Astrocyte (in vitro differentiated cells and primary cell): Measurements from ENCODE around the gene TENM4. TPM values are rescaled to one million over a fixed set of nuclear protein-coding genes. Genes with fewer than 3 reads are reported as not detected.
A peak's percentile ranks its signal among the peaks of the same experiment; 100 is the strongest.

Experiments
- DNase-seq: peaks from one replicate; pipeline ENCODE4 v3.0.0-alpha.2; 2010; ENCODE audit warnings: low read depth
- FAIRE-seq: peaks from 2 replicates; lab custom pipeline; 2011; peaks lifted over from hg19 to GRCh38; lab: Jason Lieb, UNC
- H2AFZ ChIP-seq: 2 replicates; pipeline ENCODE4 v1.6.0; 2012; ENCODE audit warnings: low read depth, low read length, inconsistent platforms
- H3K27ac ChIP-seq: 2 replicates; pipeline ENCODE4 v1.5.1; 2011; ENCODE audit warnings: low read depth, low read length, inconsistent platforms
- H3K27me3 ChIP-seq: 2 replicates; pipeline ENCODE4 v1.6.0; 2011; ENCODE audit warnings: low read length, inconsistent platforms; ENCODE audit not compliant: insufficient read depth
- H3K36me3 ChIP-seq: 2 replicates; pipeline ENCODE4 v1.5.1; 2011; ENCODE audit warnings: low read length, inconsistent platforms; ENCODE audit not compliant: insufficient read depth
- H3K4me1 ChIP-seq: 2 replicates; pipeline ENCODE4 v1.5.1; 2011; ENCODE audit warnings: low read length, inconsistent platforms; ENCODE audit not compliant: insufficient read depth
- H3K4me2 ChIP-seq: 2 replicates; pipeline ENCODE4 v1.6.0; 2012; ENCODE audit warnings: low read length, inconsistent platforms
- H3K4me3 ChIP-seq: 2 replicates; pipeline ENCODE4 v1.5.1; 2011; ENCODE audit warnings: low read depth, mild to moderate bottlenecking, low read length, inconsistent platforms; ENCODE audit not compliant: insufficient read depth
- H3K79me2 ChIP-seq: 2 replicates; pipeline ENCODE4 v1.6.0; 2012; ENCODE audit warnings: mild to moderate bottlenecking, low read length, inconsistent platforms; ENCODE audit not compliant: insufficient read depth
- H3K9ac ChIP-seq: 2 replicates; pipeline ENCODE4 v1.6.0; 2012; ENCODE audit warnings: mild to moderate bottlenecking, low read length, inconsistent platforms
- H3K9me3 ChIP-seq: 2 replicates; pipeline ENCODE4 v1.5.1; 2012; ENCODE audit warnings: low read depth, mild to moderate bottlenecking, low read length, inconsistent platforms; ENCODE audit not compliant: insufficient read depth
- H4K20me1 ChIP-seq: 2 replicates; pipeline ENCODE4 v1.6.0; 2012; ENCODE audit warnings: low read length, inconsistent platforms; ENCODE audit not compliant: insufficient read depth
- H3K27ac Mint-ChIP-seq: one replicate; pipeline ENCODE4 v1.8.0; 2021; ENCODE audit warnings: mild to moderate bottlenecking, mixed read lengths; ENCODE audit not compliant: unreplicated experiment
- H3K27me3 Mint-ChIP-seq: one replicate; pipeline ENCODE4 v1.8.0; 2021; ENCODE audit warnings: low read depth, mixed read lengths; ENCODE audit not compliant: unreplicated experiment
- H3K36me3 Mint-ChIP-seq: one replicate; pipeline ENCODE4 v1.8.0; 2021; ENCODE audit warnings: low read depth, mixed read lengths; ENCODE audit not compliant: unreplicated experiment
- H3K4me1 Mint-ChIP-seq: one replicate; pipeline ENCODE4 v1.8.0; 2021; ENCODE audit warnings: low read depth, mixed read lengths; ENCODE audit not compliant: unreplicated experiment
- H3K4me3 Mint-ChIP-seq: one replicate; pipeline ENCODE4 v1.8.0; 2021; ENCODE audit warnings: mild to moderate bottlenecking, moderate library complexity, mixed read lengths; ENCODE audit not compliant: unreplicated experiment
- H3K9me3 Mint-ChIP-seq: one replicate; pipeline ENCODE4 v1.8.0; 2021; ENCODE audit warnings: mild to moderate bottlenecking, mixed read lengths; ENCODE audit not compliant: unreplicated experiment
- EZH2 ChIP-seq: IDR thresholded peaks from 2 replicates; pipeline ENCODE4 v1.6.1; 2012; ENCODE audit warnings: mild to moderate bottlenecking, low read length, inconsistent platforms; ENCODE audit not compliant: insufficient read depth
- total RNA-seq: library from RNA; stranded (reverse); gene quantifications from 2 replicates; pipeline ENCODE4 v1.2.1, GENCODE V29; 2021
- TF ChIP-seq, protein P1 (sequence below): IDR thresholded peaks from 2 replicates; pipeline ENCODE4 v1.5.1; 2011; ENCODE audit warnings: low read depth, mild to moderate bottlenecking, inconsistent platforms, low read length, moderate library complexity; ENCODE audit not compliant: insufficient read depth

Gene TENM4
- total RNA-seq, 1 donor from 2014 or later = 7.5 TPM

DNA sequence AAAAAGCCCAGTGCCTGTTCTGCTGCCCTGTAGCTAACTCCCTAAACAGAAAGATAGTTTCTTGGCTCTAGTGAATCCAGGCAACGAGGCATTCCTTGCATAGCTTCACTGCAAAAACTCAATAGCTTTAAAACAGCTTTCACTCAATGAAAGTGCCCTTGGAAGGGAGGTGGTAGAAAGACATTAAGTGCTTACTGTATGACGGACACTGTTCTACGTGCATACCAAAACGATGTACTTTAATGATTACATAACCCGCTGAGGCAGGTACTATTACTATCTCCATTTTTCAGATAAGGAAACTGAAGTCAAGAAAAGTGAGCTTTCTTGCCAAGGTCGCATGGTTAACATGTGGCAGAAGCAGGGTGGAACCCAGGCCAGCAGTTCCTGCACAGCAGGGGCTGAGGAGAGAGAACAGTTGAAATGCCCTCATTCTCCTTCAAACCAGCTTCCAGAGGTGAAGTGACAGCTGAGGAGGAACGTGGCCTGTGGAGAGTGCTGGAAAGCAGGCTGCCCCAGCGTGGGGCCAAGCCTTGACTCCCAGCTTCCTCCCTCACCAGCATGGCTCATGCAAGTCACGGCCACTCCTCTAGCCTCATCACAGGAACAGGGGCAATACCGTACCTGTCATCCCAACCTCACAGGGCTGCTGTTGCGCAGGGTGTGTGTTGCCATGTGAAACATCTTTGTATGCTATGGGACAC, 638.6 kb downstream of the TENM4 start:
- H3K4me3 Mint-ChIP-seq = no peak overlapping the region
- no peaks in the 10 kb centered on the region for H3K36me3 ChIP-seq
- H3K9me3 Mint-ChIP-seq = no peaks in the 10 kb centered on the region
- H3K4me2 ChIP-seq = peak overlapping the region; percentile 70
- TF ChIP-seq, protein P1, sequence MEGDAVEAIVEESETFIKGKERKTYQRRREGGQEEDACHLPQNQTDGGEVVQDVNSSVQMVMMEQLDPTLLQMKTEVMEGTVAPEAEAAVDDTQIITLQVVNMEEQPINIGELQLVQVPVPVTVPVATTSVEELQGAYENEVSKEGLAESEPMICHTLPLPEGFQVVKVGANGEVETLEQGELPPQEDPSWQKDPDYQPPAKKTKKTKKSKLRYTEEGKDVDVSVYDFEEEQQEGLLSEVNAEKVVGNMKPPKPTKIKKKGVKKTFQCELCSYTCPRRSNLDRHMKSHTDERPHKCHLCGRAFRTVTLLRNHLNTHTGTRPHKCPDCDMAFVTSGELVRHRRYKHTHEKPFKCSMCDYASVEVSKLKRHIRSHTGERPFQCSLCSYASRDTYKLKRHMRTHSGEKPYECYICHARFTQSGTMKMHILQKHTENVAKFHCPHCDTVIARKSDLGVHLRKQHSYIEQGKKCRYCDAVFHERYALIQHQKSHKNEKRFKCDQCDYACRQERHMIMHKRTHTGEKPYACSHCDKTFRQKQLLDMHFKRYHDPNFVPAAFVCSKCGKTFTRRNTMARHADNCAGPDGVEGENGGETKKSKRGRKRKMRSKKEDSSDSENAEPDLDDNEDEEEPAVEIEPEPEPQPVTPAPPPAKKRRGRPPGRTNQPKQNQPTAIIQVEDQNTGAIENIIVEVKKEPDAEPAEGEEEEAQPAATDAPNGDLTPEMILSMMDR = no peak
- TF ChIP-seq EZH2 = no peak
- peaks cover 44% of the 10 kb centered on the region for H3K4me1 ChIP-seq
- H3K27me3 ChIP-seq = no peaks in the 10 kb centered on the region
- H3K9me3 ChIP-seq = no peaks in the 10 kb centered on the region
- peak overlapping the region; percentile 12 for H3K27ac Mint-ChIP-seq
- no peaks in the 10 kb centered on the region for H3K27me3 Mint-ChIP-seq
- peak overlapping the region; percentile 48 for H3K9ac ChIP-seq
- H2AFZ ChIP-seq = no peak overlapping the region
- no peaks in the 10 kb centered on the region for H3K36me3 Mint-ChIP-seq
- H4K20me1 ChIP-seq = no peaks in the 10 kb centered on the region
- H3K79me2 ChIP-seq = no peaks in the 10 kb centered on the region
- peak overlapping the region; percentile 84 for H3K27ac ChIP-seq
- DNase-seq (peak; percentile 50), FAIRE-seq (no peak)
- peak overlapping the region; percentile 13 for H3K4me3 ChIP-seq
- peaks cover 20% of the 10 kb centered on the region for H3K4me1 Mint-ChIP-seq

DNA sequence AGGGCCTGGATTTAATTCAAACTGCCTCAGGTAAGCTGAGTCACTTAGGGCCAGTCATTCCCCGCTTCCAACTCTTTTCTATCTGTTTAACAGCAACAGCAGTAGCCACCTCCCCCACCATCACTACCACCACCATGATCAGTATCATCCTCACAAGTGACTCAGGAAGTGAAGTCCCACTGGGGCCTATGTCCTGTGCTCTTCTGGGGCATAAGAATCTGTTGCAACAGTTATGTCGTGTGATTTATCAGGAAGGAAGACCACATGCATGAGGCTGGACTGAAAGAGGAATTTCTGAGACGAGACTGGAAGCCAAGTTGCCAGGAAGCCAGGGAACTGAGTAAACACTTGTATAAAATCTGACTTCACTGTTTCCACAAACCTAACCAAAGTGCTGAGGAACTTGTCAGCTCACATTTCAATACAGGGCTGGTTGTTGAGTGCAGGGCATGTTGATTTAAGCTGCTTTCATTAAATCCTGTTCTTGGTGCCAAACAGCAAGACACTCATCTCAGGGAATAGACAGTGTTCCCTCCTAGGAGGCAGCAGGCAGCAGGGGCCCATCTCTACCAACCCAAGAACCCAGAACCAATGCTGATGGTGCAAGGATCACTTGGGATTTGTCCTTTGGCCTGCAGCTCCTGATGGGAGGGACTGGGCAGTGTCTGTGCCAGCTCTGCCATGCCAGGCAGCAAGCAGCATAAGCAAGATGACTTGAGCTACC, 639.5 kb downstream of the TENM4 start:
- H3K27ac Mint-ChIP-seq = no peak overlapping the region
- peak; percentile 98 for DNase-seq
- no peaks in the 10 kb centered on the region for H3K27me3 ChIP-seq
- H3K9ac ChIP-seq = peak overlapping the region; percentile 48
- peak; percentile 91 for FAIRE-seq
- no peak overlapping the region for H3K4me3 Mint-ChIP-seq
- no peaks in the 10 kb centered on the region for H3K27me3 Mint-ChIP-seq
- peaks cover 50% of the 10 kb centered on the region for H3K4me1 ChIP-seq
- no peak for TF ChIP-seq EZH2
- TF ChIP-seq, protein P1 = no peak
- no peaks in the 10 kb centered on the region for H3K36me3 ChIP-seq
- H3K4me1 Mint-ChIP-seq = peaks cover 27% of the 10 kb centered on the region
- H2AFZ ChIP-seq = no peak overlapping the region
- peak overlapping the region; percentile 70 for H3K4me2 ChIP-seq
- H3K9me3 Mint-ChIP-seq = no peaks in the 10 kb centered on the region
- no peaks in the 10 kb centered on the region for H3K79me2 ChIP-seq
- H4K20me1 ChIP-seq = no peaks in the 10 kb centered on the region
- peak overlapping the region; percentile 84 for H3K27ac ChIP-seq
- peak overlapping the region; percentile 13 for H3K4me3 ChIP-seq
- H3K36me3 Mint-ChIP-seq = no peaks in the 10 kb centered on the region
- no peaks in the 10 kb centered on the region for H3K9me3 ChIP-seq

DNA sequence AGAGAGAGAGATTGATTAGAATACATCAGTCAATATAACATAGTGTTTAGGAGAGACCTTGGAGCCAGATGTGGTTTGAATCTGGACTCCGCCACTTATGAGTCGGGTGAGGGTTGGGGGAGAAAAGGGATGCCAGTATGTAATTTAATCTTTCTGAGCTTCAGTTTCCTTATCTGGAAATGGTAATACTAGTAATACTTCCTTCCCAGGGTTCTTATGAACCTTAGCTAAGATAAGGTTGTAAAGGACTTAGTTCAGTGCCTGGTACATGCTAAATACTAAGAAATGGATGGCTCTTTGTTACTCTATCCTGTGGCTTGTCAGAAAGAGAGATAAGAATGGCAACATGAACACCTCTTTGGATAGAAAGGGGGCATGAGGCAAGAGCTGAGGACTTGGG, 640.1 kb downstream of the TENM4 start:
- peak overlapping the region; percentile 84 for H3K27ac ChIP-seq
- FAIRE-seq (peak; percentile 5), DNase-seq (no peak)
- no peaks in the 10 kb centered on the region for H3K79me2 ChIP-seq
- no peaks in the 10 kb centered on the region for H3K36me3 ChIP-seq
- H4K20me1 ChIP-seq = no peaks in the 10 kb centered on the region
- no peaks in the 10 kb centered on the region for H3K9me3 Mint-ChIP-seq
- peaks cover 52% of the 10 kb centered on the region for H3K4me1 ChIP-seq
- no peak overlapping the region for H2AFZ ChIP-seq
- peaks cover 25% of the 10 kb centered on the region for H3K4me1 Mint-ChIP-seq
- H3K27me3 Mint-ChIP-seq = no peaks in the 10 kb centered on the region
- H3K4me3 Mint-ChIP-seq = no peak overlapping the region
- H3K4me2 ChIP-seq = peak overlapping the region; percentile 70
- H3K27me3 ChIP-seq = no peaks in the 10 kb centered on the region
- peak overlapping the region; percentile 48 for H3K9ac ChIP-seq
- TF ChIP-seq, protein P1 = no peak
- no peak for TF ChIP-seq EZH2
- no peaks in the 10 kb centered on the region for H3K9me3 ChIP-seq
- H3K27ac Mint-ChIP-seq = no peak overlapping the region
- H3K36me3 Mint-ChIP-seq = no peaks in the 10 kb centered on the region
- H3K4me3 ChIP-seq = no peak overlapping the region
